A673 (cell line): ENCODE results near the gene PARD6A. TPM values are rescaled to one million over a fixed set of nuclear protein-coding genes. Genes with fewer than 3 reads are reported as not detected.

Source experiments
- BruUV-seq: library from RNA; stranded (reverse); fragments of 400-500 nt; replicated peaks from 2 replicates; lab custom pipeline; 2021; lab: Mats Ljungman, UMichigan
- CTCF ChIA-PET: fragments of 300-600 bp; sonication (Branson Sonifier 250); formaldehyde crosslinking; loops from one replicate; lab custom pipeline; 2022; ENCODE audit warnings: antibody characterized with exemption; lab: Charles Lee
- POLR2A ChIA-PET: fragments of 300-600 bp; sonication (Branson Sonifier 250); formaldehyde crosslinking; loops from one replicate; lab custom pipeline; 2022; ENCODE audit warnings: antibody characterized with exemption; ENCODE audit not compliant: low non-redundant PET; lab: Charles Lee
- DNase-seq: peaks from one replicate; pipeline ENCODE4 v3.0.0-alpha.2; 2015; ENCODE audit warnings: low spot score
- H3K27ac ChIP-seq: fragments of 200-600 bp; sonication (generic); 2 replicates; pipeline ENCODE4 v1.5.1; 2016; ENCODE audit warnings: mixed run types, low read depth, mild to moderate bottlenecking, mixed read lengths, antibody characterized with exemption, low read length; ENCODE audit not compliant: poor library complexity, severe bottlenecking
- H3K27me3 ChIP-seq: fragments of 200-600 bp; sonication (generic); replicated peaks from 2 replicates; pipeline ENCODE4 v1.6.1; 2017; ENCODE audit warnings: mixed run types, low read depth, mild to moderate bottlenecking, mixed read lengths, antibody characterized with exemption, low read length; ENCODE audit not compliant: insufficient read depth, poor library complexity
- H3K36me3 ChIP-seq: fragments of 200-600 bp; sonication (generic); 2 replicates; pipeline ENCODE4 v1.6.1; 2016; ENCODE audit warnings: mixed run types, mild to moderate bottlenecking, mixed read lengths, antibody characterized with exemption, low read length; ENCODE audit not compliant: insufficient read depth, poor library complexity, severe bottlenecking
- H3K4me1 ChIP-seq: fragments of 200-600 bp; sonication (generic); 2 replicates; pipeline ENCODE4 v1.6.1; 2017; ENCODE audit warnings: mixed run types, mild to moderate bottlenecking, mixed read lengths, antibody characterized with exemption, low read length; ENCODE audit not compliant: insufficient read depth, poor library complexity, severe bottlenecking
- H3K4me3 ChIP-seq: fragments of 200-600 bp; sonication (generic); 2 replicates; pipeline ENCODE4 v1.5.1; 2016; ENCODE audit warnings: low read depth, mixed run types, mild to moderate bottlenecking, mixed read lengths, low read length; ENCODE audit not compliant: poor library complexity, severe bottlenecking
- H3K9me3 ChIP-seq: fragments of 200-600 bp; sonication (generic); 2 replicates; pipeline ENCODE4 v1.6.1; 2016; ENCODE audit warnings: mixed run types, low read depth, mild to moderate bottlenecking, mixed read lengths, antibody characterized with exemption, low read length; ENCODE audit not compliant: poor library complexity, severe bottlenecking
- CTCF ChIP-seq: fragments of 300-800, 200-600 bp; sonication (generic); conservative IDR thresholded peaks from 2 replicates; pipeline ENCODE4 v1.5.1; 2017; ENCODE audit warnings: low read depth, mild to moderate bottlenecking, antibody characterized with exemption, low read length, moderate library complexity, mixed read lengths
- EZH2 ChIP-seq: fragments of 200-600 bp; sonication (generic); IDR thresholded peaks from 2 replicates; pipeline ENCODE4 v1.6.1; 2017; ENCODE audit warnings: borderline replicate concordance, low read depth, mild to moderate bottlenecking, mixed read lengths, antibody characterized with exemption, low read length; ENCODE audit not compliant: poor library complexity, severe bottlenecking
- intact Hi-C: fragments of 100-400 bp; cut with micrococcal nuclease; formaldehyde crosslinking; loops from one replicate; pipeline ENCODE4 v1.10.0; 2022; ENCODE audit not compliant: unreplicated experiment
- total RNA-seq: library from RNA; stranded (reverse); gene quantifications from 2 replicates; pipeline ENCODE4 v1.2.3, GENCODE V29; 2021

The PARD6A gene
- total RNA-seq, 1 experiment from 2014 or later = 8.6 TPM

GRCh38 chr16:67678354-67679023 lies 17.7 kb downstream of the PARD6A start:
- intact Hi-C loops = no loop called here
- TF ChIP-seq EZH2 = no peak
- no peak for TF ChIP-seq CTCF
- Histone ChIP-seq H3K27me3 (no peaks in the 10 kb centered on the region), H3K4me1 (peaks cover 11% of the 10 kb centered on the region), H3K4me3 (no peak overlapping the region), H3K36me3 (peaks cover 6% of the 10 kb centered on the region), H3K27ac (no peak overlapping the region), H3K9me3 (no peaks in the 10 kb centered on the region)
- POLR2A ChIA-PET = no interaction called here
- CTCF ChIA-PET = interaction anchor here (0.7 kb wide), 1 partner anchor 170 kb away, joined by 5 read pairs; no protein-coding TSS in a partner anchor
- BruUV-seq = no TSS peak
- no peak for DNase-seq

- intact Hi-C loops = no loop called here
- no TSS peak for BruUV-seq
- POLR2A ChIA-PET = no interaction called here
These were observed 19.5 kb downstream of the PARD6A start for GRCh38 chr16:67679935-67680897.

More at GRCh38 chr16:67679935-67680897, 19.5 kb downstream of the PARD6A start:
- no peaks in the 10 kb centered on the region for H3K27me3 ChIP-seq
- no peak for DNase-seq
- no peak overlapping the region for H3K27ac ChIP-seq
- peaks cover 16% of the 10 kb centered on the region for H3K36me3 ChIP-seq
- H3K9me3 ChIP-seq = no peaks in the 10 kb centered on the region
- CTCF ChIA-PET = no interaction called here
- no peak for TF ChIP-seq EZH2
- TF ChIP-seq CTCF = no peak
- H3K4me1 ChIP-seq = no peaks in the 10 kb centered on the region
- no peak overlapping the region for H3K4me3 ChIP-seq
